Measurements from ENCODE around the gene GEMIN7. TPM values are rescaled to one million over a fixed set of nuclear protein-coding genes. Genes with fewer than 3 reads are reported as not detected.

Gene GEMIN7
- total and polyA plus RNA-seq, 4 donors, result 14.4 to 27.4 (median 19.7) TPM

DNA sequence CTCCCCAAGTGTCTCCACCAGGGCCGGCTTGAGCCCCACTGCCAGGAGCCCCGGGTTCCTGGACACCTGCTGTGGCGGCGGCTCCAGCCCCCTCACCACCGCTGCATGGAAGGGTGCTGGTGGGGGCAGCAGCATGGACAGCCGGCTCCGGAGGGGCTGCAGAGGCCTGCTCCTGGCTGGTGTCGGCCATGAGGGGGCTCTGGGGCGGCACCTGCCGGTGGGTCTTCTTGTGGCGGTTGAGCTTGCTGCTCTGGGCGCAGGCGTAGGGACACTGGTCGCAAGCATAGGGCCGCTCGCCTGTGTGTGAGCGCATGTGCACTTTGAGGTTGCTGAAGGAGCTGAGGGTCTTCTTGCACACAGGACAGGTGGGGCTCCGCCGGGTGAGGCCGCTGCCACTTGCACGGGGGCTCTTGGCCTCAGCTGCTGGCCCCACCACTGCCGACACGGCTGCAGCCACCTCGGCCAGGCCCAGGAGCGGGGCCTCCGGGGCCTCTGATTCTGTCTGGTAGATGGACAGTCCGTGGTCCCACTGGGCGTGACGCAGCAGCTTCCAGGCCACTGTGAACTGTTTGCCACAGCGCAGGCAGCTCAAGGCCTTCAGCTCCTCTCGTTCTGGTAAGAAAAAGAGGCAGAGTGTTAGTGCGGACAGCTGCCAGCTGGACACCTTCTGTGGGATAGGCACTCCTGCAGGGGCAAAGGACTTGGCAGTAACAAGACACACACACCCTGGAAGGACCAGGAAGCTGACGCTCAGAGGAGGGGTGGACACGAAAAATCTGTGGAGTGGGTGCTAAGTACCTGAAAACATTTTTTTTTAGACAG is 6.9 kb upstream of the GEMIN7 start:
- 86% methylated on average over 33 of the region's 34 CpGs for WGBS (ENCODE audit: insufficient coverage)
- no peak overlapping the region for H3K27ac ChIP-seq (ENCODE audit: low read depth, low read length)
- H3K4me1 ChIP-seq (ENCODE audit: control insufficient read depth, insufficient read depth, low read length), result peaks cover 16% of the 10 kb centered on the region
- H3K27me3 ChIP-seq (ENCODE audit: control insufficient read depth, insufficient read depth, low read length), result peaks cover 14% of the 10 kb centered on the region
- no peak for DNase-seq (ENCODE audit: low read depth in 4 of 6, low spot score in 6 of 6)
- no peak overlapping the region for H3K4me3 ChIP-seq (ENCODE audit: low read depth, low read length)
- peaks cover 59% of the 10 kb centered on the region for H3K36me3 ChIP-seq (ENCODE audit: control insufficient read depth, insufficient read depth, low read length)
- no peaks in the 10 kb centered on the region for H3K9me3 ChIP-seq (ENCODE audit: control insufficient read depth, insufficient read depth, low read length)

DNA sequence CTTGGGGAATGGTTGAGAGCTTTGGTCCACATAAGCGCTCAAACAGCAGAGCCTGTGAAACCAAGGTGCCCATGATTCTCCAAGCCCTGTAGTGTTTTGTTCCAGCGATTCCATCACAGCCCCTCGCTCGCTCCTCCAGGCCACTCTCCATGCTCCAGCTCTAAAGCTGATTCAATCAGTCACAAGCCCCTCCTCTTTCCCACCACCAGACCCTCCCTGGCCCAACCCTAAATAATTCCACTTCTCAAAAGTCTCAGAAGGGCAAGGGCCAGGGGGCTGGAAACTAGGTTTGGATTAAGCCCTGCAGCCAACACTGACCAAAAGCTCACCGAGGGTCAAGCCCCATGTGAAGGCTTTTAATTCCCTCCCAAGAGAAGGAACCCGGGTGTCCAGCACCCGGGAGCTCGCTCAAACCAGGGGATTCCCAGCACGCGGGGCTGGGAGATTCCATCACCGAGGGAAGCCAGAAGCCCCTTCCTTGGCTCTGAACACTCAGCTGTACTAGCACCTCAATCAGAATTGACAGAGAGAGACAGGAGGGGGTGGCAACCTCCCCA is 4.2 kb upstream of the GEMIN7 start:
- peaks cover 14% of the 10 kb centered on the region for H3K27me3 ChIP-seq (ENCODE audit: control insufficient read depth, insufficient read depth, low read length)
- H3K36me3 ChIP-seq (ENCODE audit: control insufficient read depth, insufficient read depth, low read length), result peaks cover 33% of the 10 kb centered on the region
- 60% methylated on average over 5 of the region's 11 CpGs for WGBS (ENCODE audit: insufficient coverage)
- DNase-seq (ENCODE audit: low read depth in 4 of 6, low spot score in 6 of 6), result no peak
- H3K4me1 ChIP-seq (ENCODE audit: control insufficient read depth, insufficient read depth, low read length), result peaks cover 24% of the 10 kb centered on the region
- no peak overlapping the region for H3K4me3 ChIP-seq (ENCODE audit: low read depth, low read length)
- H3K9me3 ChIP-seq (ENCODE audit: control insufficient read depth, insufficient read depth, low read length), result no peaks in the 10 kb centered on the region
- H3K27ac ChIP-seq (ENCODE audit: low read depth, low read length), result no peak overlapping the region

DNA sequence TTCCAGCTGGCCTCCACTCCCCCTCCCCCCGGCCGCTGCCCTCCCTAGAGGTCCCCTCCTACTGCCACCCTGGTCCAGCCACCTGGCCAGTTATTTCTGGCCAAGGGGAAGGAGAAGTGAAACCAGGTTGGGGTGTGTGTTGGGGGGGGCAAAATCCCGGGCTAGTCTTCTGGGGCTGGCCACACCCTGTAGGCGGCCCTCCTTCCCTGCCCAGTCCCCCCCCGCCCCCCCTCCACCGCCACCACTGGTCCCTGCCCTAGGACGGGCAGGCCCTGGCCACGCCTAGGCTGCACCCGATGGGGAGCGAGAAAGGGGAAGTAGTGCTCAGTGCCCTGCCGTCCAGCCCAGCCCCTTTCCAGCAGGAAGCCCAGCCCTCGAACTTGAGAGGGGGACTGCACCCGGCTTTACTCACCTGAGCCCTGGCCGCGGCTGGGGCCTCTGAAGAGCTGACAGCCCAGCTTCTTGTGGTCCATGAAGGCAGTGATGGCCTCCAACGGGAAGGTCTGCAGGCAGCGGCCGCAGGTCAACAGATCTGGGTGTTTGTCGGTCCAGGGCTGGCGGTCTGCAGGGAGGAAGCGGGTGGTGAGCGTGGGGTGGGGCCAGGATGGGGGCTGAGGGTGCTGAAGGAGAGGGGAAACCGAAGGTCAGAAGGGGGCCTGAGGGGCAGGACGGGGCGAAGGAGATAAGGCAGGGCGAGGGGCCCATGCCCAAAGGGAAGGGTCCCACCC is 3.6 kb upstream of the GEMIN7 start:
- DNase-seq (ENCODE audit: low read depth in 4 of 6, low spot score in 6 of 6), result no peak
- Histone ChIP-seq H3K4me1 (ENCODE audit: control insufficient read depth, insufficient read depth, low read length) (peaks cover 30% of the 10 kb centered on the region), H3K4me3 (ENCODE audit: low read depth, low read length) (no peak overlapping the region), H3K27ac (ENCODE audit: low read depth, low read length) (no peak overlapping the region), H3K27me3 (ENCODE audit: control insufficient read depth, insufficient read depth, low read length) (peaks cover 14% of the 10 kb centered on the region), H3K36me3 (ENCODE audit: control insufficient read depth, insufficient read depth, low read length) (peaks cover 26% of the 10 kb centered on the region), H3K9me3 (ENCODE audit: control insufficient read depth, insufficient read depth, low read length) (no peaks in the 10 kb centered on the region)
- WGBS (ENCODE audit: insufficient coverage), result 12% methylated on average over 20 of the region's 26 CpGs

DNA sequence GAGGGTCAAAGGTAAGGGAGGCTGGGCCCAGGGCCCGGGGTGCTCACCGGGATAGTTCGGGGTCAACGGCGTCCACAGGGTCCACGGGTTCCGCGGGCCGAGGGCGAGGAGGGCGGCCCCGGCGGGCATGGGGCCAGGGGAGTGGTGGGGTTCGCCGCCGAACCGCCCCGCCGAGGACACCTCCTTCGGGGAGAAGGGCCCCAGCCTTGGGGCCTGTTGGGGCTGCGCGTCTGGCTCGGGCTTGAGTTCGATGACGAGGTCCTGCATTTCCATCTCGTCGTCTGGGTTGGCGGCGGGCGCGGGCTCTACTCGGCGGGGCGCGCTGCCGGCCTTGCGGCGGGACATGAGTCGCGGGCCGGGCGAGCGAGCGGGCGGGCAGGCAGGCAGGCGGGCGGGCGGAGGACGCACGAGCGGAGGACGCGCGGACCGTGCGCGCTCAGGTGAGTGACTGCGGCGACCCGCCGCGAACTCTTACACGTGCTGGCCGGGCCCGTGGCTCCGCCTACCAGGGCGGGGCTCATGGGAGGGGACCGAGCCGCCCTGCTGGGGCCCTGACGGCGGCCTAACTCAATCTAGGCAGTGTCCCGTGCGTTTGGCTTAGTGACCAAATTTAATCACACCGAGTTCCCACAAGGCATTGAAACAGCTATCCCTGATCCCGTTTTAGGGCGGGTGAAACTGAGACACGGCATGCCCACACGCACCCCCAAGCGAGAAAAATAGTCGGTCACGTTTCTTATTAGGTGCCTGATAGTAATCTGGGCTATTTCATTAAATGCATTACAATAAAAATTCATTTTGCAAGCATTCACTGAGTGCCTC is 2.8 kb upstream of the GEMIN7 start, which contains the start of gene ZNF296:
ZNF296 (minus strand) TSS at position 450 of the 822 bp plus-strand sequence; CDS start at position 345, 105 bp downstream.
- DNase-seq (ENCODE audit: low read depth in 4 of 6, low spot score in 6 of 6), result peak in 2 of 6 donors; percentile 34 to 38
- H3K4me3 ChIP-seq (ENCODE audit: low read depth, low read length), result peak within 1 kb of the TSS; percentile 18
- under 1% methylated on average over 75 of the region's 81 CpGs for WGBS (ENCODE audit: insufficient coverage)
- H3K4me1 ChIP-seq (ENCODE audit: control insufficient read depth, insufficient read depth, low read length), result peaks cover 32% of the 10 kb centered on the region
- H3K9me3 ChIP-seq (ENCODE audit: control insufficient read depth, insufficient read depth, low read length), result no peaks in the 10 kb centered on the region
- H3K36me3 ChIP-seq (ENCODE audit: control insufficient read depth, insufficient read depth, low read length), result peaks cover 23% of the 10 kb centered on the region
- peaks cover 14% of the 10 kb centered on the region for H3K27me3 ChIP-seq (ENCODE audit: control insufficient read depth, insufficient read depth, low read length)
- no peak within 1 kb of the TSS for H3K27ac ChIP-seq (ENCODE audit: low read depth, low read length)

DNA sequence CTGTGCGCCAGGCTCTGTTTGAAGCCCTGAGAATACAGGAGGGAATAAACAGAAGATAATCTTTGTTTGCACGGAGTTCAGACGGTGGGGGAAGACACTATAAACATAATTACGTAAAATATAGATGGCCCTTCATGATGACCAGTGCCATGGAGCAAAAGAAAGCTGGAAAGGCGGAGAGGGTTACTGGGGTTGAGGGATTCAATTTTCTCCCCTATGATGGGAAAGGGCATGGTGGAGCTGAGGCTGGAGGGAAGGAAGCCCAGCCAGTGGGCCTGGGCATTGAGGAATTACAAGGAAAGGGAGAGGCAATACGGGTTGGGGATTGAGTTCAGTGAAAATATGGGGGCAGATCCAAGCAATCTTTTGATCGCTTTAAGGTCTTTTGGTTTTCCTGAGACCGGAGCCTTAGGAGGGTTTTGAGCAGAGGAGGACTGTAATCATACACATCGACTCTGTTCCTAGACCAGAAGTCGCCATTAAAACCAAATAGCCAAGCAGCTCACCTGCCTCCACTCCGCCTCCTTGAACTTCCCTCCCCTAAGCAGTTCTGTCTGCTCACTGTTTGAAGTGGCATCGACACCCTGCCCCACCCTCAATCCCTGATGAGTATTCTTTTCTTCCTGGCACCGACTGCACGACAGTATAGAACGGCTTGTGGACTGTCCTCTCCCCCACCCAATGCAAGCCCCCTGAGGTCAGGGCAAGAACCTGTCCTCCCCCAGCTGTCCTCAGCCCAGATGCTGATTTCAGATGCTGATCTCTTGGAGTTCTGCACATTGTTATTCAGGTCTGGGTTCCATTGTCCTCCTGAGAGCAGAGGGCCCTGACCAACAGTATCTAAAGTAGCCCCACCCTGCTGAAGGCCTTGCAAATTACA is 2.0 kb upstream of the GEMIN7 start:
- no peak for DNase-seq (ENCODE audit: low read depth in 4 of 6, low spot score in 6 of 6)
- Histone ChIP-seq H3K4me3 (ENCODE audit: low read depth, low read length) (no peak overlapping the region), H3K27me3 (ENCODE audit: control insufficient read depth, insufficient read depth, low read length) (peaks cover 14% of the 10 kb centered on the region), H3K9me3 (ENCODE audit: control insufficient read depth, insufficient read depth, low read length) (no peaks in the 10 kb centered on the region), H3K27ac (ENCODE audit: low read depth, low read length) (no peak overlapping the region), H3K4me1 (ENCODE audit: control insufficient read depth, insufficient read depth, low read length) (peaks cover 32% of the 10 kb centered on the region), H3K36me3 (ENCODE audit: control insufficient read depth, insufficient read depth, low read length) (peaks cover 23% of the 10 kb centered on the region)
- 64% methylated on average over 11 of the region's 15 CpGs for WGBS (ENCODE audit: insufficient coverage)

DNA sequence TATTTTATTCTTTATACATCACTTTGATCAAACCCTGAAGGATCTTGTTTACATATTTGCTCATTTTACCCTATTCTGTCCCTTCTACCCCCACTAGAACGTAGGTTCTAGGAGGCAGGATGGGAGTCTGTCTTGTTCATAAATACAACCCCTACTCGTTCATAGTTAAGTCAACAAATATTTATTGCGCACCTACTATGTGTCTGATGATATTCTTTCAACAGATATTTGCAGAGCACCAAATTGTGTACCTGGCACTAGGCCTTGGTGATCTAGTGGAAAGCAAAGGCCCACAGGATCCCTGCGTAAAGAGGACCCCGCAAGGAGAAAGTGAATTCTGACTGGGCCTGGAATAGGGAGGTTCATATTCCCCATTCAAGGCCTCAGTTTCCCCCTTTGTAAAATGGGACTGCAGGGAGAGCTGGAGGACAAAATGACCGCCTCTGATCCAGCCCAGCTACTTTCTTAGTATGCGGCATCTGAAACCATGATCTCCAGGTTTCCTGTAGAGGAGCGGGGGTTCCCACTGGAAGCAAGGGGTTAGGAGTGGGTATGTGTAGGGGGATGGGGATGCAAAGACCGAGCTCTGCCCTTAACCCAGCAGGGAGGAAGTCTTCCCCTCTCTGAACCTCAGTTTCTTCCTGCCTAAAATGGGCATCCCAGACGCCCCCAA is 534 bp upstream of the GEMIN7 start:
- WGBS (ENCODE audit: insufficient coverage), result 53% methylated on average over 5 of the region's 10 CpGs
- peaks cover 23% of the 10 kb centered on the region for H3K36me3 ChIP-seq (ENCODE audit: control insufficient read depth, insufficient read depth, low read length)
- no peak overlapping the region for H3K27ac ChIP-seq (ENCODE audit: low read depth, low read length)

DNA sequence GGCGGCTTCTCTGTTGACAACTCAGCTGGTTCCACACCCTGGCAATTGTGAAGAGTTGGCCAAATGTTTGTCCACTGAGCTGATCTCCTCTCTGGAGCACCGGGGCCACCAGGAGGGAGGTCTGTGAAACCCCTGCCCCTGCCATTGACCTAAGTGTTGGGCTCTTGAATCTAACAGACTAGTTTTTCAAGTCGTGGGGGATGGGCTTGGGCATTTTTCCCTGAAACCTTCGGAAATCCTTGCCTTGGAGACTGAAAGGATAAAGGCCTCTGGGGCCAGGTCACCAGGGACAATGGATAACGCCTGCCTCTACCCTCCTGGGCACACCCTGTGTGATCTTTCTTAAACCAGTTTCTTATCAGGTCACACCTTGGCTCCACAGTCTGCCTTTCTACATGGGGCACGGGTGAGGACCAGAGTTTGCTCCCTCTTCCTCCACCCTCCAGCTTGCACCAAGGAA is 881 bp downstream of the GEMIN7 start:
- Histone ChIP-seq H3K4me3 (ENCODE audit: low read depth, low read length) (peak overlapping the region; percentile 84), H3K9me3 (ENCODE audit: control insufficient read depth, insufficient read depth, low read length) (no peaks in the 10 kb centered on the region), H3K36me3 (ENCODE audit: control insufficient read depth, insufficient read depth, low read length) (peaks cover 32% of the 10 kb centered on the region), H3K27me3 (ENCODE audit: control insufficient read depth, insufficient read depth, low read length) (peaks cover 13% of the 10 kb centered on the region), H3K4me1 (ENCODE audit: control insufficient read depth, insufficient read depth, low read length) (peaks cover 29% of the 10 kb centered on the region), H3K27ac (ENCODE audit: low read depth, low read length) (no peak overlapping the region)
- 1% methylated on average over 5 of the region's 6 CpGs for WGBS (ENCODE audit: insufficient coverage)
- no peak for DNase-seq (ENCODE audit: low read depth in 4 of 6, low spot score in 6 of 6)

More for the DNA sequence above, 534 bp upstream of the GEMIN7 start:
- H3K9me3 ChIP-seq (ENCODE audit: control insufficient read depth, insufficient read depth, low read length), result no peaks in the 10 kb centered on the region
- no peak for DNase-seq (ENCODE audit: low read depth in 4 of 6, low spot score in 6 of 6)
- peak overlapping the region; percentile 84 for H3K4me3 ChIP-seq (ENCODE audit: low read depth, low read length)
- peaks cover 14% of the 10 kb centered on the region for H3K27me3 ChIP-seq (ENCODE audit: control insufficient read depth, insufficient read depth, low read length)
- H3K4me1 ChIP-seq (ENCODE audit: control insufficient read depth, insufficient read depth, low read length), result peaks cover 32% of the 10 kb centered on the region

DNA sequence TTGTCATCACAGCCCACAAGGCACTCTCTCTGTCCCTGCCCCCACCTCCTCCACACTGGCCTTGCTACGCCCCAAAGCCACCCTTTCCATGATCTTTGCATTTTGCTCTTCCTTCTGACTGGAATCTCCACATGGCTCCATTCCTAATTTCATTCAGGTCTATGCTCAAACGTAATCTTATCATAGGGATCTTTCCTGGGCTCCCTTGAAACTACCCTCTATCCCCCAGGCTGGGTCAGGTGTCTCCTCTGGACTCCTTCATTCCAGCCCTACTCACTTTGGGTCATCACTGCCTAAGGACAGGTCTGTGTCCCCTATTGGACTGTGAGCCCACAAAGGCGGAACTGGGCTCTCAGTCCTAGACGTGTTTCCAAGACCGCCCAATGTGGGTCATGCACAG is 3.1 kb downstream of the GEMIN7 start:
- Histone ChIP-seq H3K36me3 (ENCODE audit: control insufficient read depth, insufficient read depth, low read length) (peaks cover 40% of the 10 kb centered on the region), H3K27me3 (ENCODE audit: control insufficient read depth, insufficient read depth, low read length) (no peaks in the 10 kb centered on the region), H3K27ac (ENCODE audit: low read depth, low read length) (no peak overlapping the region), H3K4me1 (ENCODE audit: control insufficient read depth, insufficient read depth, low read length) (peaks cover 16% of the 10 kb centered on the region), H3K9me3 (ENCODE audit: control insufficient read depth, insufficient read depth, low read length) (no peaks in the 10 kb centered on the region), H3K4me3 (ENCODE audit: low read depth, low read length) (no peak overlapping the region)
- 95% methylated on average over 4 of the region's 5 CpGs for WGBS (ENCODE audit: insufficient coverage)
- no peak for DNase-seq (ENCODE audit: low read depth in 4 of 6, low spot score in 6 of 6)

Data from spinal cord (tissue), 10 donors.